Pancreas (tissue), 10 donors: ENCODE results near the gene TMEM108. TPM values are rescaled to one million over a fixed set of nuclear protein-coding genes. Genes with fewer than 3 reads are reported as not detected.
A peak's percentile ranks its signal among the peaks of the same experiment; 100 is the strongest.

Source experiments
- ATAC-seq, 4 donors: fragments of 200-7000 bp; cut with Tn5 transposase; one replicate each; pipeline versions ENCODE4 v1.8.0 to v1.9.1; 2020; ENCODE audit warnings: mild to moderate bottlenecking in 4 of 4, moderate library complexity in 4 of 4
- DNase-seq, 6 donors: peaks; one replicate each; pipeline ENCODE4 v3.0.0-alpha.2; 2020
- FAIRE-seq: peaks from 2 replicates; lab custom pipeline; 2012; peaks lifted over from hg19 to GRCh38; lab: Jason Lieb, UNC
- H3K27ac ChIP-seq, 4 donors: fragments of 200-600 bp; sonication (generic); 1 replicate in 3 of 4; 2 replicates in 1 of 4; pipeline versions ENCODE4 v1.5.0 to v1.8.0; 2020
- H3K27me3 ChIP-seq, 4 donors: fragments of 200-600 bp; one replicate each; pipeline ENCODE4 v1.8.0; 2021
- H3K36me3 ChIP-seq, 3 donors: fragments of 200-600 bp; sonication (generic) in 1 of 3; one replicate each; pipeline versions ENCODE4 v1.5.0 to v1.8.0; 2020 to 2021
- H3K4me1 ChIP-seq, 3 donors: fragments of 200-600 bp; one replicate each; pipeline ENCODE4 v1.8.0; 2021
- H3K4me3 ChIP-seq, 4 donors: fragments of 200-600 bp; sonication (generic) in 2 of 4; one replicate each; pipeline versions ENCODE4 v1.5.0 to v1.8.0; 2020 to 2021
- H3K9me3 ChIP-seq, 4 donors: fragments of 200-600 bp; one replicate each; pipeline ENCODE4 v1.8.0; 2021
- WGBS, 2 donors: extraction: QIAGEN DNeasy Blood & Tissue Kit; methylation state at CpG; one replicate each; pipeline ENCODE4 v1.1.7; 2013; 5-methylcytosine and 5-hydroxymethylcytosine counted together
- intact Hi-C, 3 donors: fragments of 100-400 bp; cut with DNase I; formaldehyde crosslinking; loops; one replicate each; pipeline versions ENCODE4 v1.11.1 to v1.14.2; 2022
- polyA plus RNA-seq, 2 donors: library from polyadenylated mRNA; stranded (reverse); fragments of 200-250 nt; gene quantifications; one replicate each; pipeline ENCODE4 v1.2.3, GENCODE V29; 2013
- total RNA-seq, 6 donors: library from RNA; stranded (reverse); fragmentation: NEBNext Ultra II Directional in 4 of 6; extraction: Animal tissue kit (Norgen Biotek cat#: 25700) in 4 of 6; gene quantifications; one replicate each; pipeline versions ENCODE4 v1.2.1 to v1.2.4, GENCODE V29; 2021 to 2023
- TF ChIP-seq, protein P1 (sequence below), 4 donors: fragments of 200-600 bp; sonication (generic) in 3 of 4; IDR thresholded peaks; one replicate each; pipeline versions ENCODE4 v1.5.0 to v1.8.0; 2021; ENCODE audit warnings: antibody characterized with exemption in 4 of 4
- donor health status: healthy with polysubstance abuse.
- donor health status: DM: no; HTN: no; CAD: no; lungs with moderate emphysema.
- donor health status: DM: no; HTN: no; CAD: no.
- donor health status: control.
- donor health status: control.
- donor health status: Bipolar disorder and iron deficiency.
- donor health status: DM: yes; HTN: yes; CAD: no.
- donor health status: DM: no; HTN: no; CAD: no.
- donor health status: DM: no; HTN: no; CAD: no.
- donor health status: DM: yes; HTN: yes; CAD: no.

TMEM108 gene
- total and polyA plus RNA-seq, 8 donors = 0.23 to 2.1 (median 0.52) TPM

DNA sequence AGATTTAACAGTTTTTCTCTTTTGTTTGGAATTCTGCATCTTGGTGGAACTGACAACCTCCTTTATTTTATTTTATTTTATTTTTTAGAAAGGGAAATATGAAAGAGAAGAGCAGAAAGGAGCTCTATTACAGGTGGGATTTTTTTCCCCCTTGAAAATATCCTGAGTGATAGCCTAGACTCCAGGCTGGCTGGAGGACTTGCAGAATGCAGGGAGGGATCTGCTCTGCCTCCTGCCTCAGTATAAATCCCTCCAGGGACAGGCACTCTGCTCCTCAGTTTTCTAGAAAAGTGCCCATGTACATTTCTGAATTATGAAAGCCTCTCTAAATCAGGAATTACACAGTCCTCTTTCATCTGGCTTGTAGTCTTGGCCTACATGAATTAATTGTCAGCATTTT lies 173.7 kb downstream of the TMEM108 start:
- no peak for ATAC-seq
- no peak for FAIRE-seq
- H3K36me3 ChIP-seq = no peaks in the 10 kb centered on the region
- TF ChIP-seq, protein P1, sequence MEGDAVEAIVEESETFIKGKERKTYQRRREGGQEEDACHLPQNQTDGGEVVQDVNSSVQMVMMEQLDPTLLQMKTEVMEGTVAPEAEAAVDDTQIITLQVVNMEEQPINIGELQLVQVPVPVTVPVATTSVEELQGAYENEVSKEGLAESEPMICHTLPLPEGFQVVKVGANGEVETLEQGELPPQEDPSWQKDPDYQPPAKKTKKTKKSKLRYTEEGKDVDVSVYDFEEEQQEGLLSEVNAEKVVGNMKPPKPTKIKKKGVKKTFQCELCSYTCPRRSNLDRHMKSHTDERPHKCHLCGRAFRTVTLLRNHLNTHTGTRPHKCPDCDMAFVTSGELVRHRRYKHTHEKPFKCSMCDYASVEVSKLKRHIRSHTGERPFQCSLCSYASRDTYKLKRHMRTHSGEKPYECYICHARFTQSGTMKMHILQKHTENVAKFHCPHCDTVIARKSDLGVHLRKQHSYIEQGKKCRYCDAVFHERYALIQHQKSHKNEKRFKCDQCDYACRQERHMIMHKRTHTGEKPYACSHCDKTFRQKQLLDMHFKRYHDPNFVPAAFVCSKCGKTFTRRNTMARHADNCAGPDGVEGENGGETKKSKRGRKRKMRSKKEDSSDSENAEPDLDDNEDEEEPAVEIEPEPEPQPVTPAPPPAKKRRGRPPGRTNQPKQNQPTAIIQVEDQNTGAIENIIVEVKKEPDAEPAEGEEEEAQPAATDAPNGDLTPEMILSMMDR (IDR thresholded peaks at IDR 0.05) = no peak
- no peaks in the 10 kb centered on the region for H3K9me3 ChIP-seq
- intact Hi-C loops = no loop called here
- H3K4me1 ChIP-seq = no peaks in the 10 kb centered on the region
- H3K27ac ChIP-seq = no peak overlapping the region
- H3K27me3 ChIP-seq = no peaks in the 10 kb centered on the region
- no peak overlapping the region for H3K4me3 ChIP-seq
- DNase-seq = no peak

DNA sequence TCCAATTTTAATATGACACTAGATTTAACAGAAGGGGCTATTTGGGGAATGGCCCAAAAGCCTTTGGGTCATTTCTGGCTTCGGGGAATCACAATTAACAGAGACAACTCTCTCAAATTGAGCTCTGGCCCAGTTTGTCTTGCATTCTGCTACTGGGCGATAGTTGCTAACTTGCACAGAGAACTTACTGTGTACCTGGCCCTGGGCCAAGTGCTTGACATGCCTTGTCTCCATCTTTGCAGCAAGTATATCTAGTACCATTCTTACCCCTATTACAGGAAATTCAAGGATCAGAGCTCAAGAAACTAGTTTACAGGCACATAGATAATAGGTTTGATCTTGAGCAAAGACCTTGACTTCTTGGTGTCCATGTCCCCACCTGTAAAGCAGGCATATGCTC lies 175.7 kb downstream of the TMEM108 start:
- DNase-seq (no peak), FAIRE-seq (no peak), ATAC-seq (no peak)
- Histone ChIP-seq H3K27ac (no peak overlapping the region), H3K4me3 (no peak overlapping the region), H3K9me3 (no peaks in the 10 kb centered on the region), H3K36me3 (no peaks in the 10 kb centered on the region), H3K4me1 (no peaks in the 10 kb centered on the region), H3K27me3 (no peaks in the 10 kb centered on the region)
- WGBS, 2 donors = 76 to 92% methylated on average over 2 of the region's 2 CpGs
- TF ChIP-seq, protein P1 (IDR thresholded peaks at IDR 0.05) = no peak
- intact Hi-C loops = no loop called here

DNA sequence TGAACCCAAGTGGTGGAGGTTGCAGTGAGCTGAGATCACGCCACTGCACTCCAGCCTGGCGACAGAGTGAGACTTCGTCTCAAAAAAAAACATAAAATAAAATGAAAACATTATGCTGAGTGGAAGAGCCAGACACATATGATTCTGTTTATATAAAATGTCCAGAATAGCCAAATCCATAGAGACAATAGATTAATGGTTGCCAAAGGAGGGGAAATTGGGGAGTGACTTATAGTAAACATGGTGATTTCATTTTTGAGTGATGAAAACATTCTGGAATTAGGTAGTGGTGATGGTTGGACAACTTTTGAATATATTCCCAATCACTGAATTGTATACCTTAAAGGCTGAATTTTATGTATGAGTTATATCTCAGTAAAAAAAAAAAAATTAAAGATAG lies 189.6 kb downstream of the TMEM108 start:
- H3K9me3 ChIP-seq = no peaks in the 10 kb centered on the region
- no peak for ATAC-seq
- no peak overlapping the region for H3K4me3 ChIP-seq
- TF ChIP-seq, protein P1 (IDR thresholded peaks at IDR 0.05) = no peak
- H3K27me3 ChIP-seq = no peaks in the 10 kb centered on the region
- 54 to 67% methylated on average over 3 of the region's 3 CpGs for WGBS, 2 donors
- no peak for DNase-seq
- no peak overlapping the region for H3K27ac ChIP-seq
- no peak for FAIRE-seq
- intact Hi-C loops = no loop called here
- H3K36me3 ChIP-seq = no peaks in the 10 kb centered on the region
- peaks cover 0 to 6% (median 4%) of the 10 kb centered on the region in 3 donors for H3K4me1 ChIP-seq

DNA sequence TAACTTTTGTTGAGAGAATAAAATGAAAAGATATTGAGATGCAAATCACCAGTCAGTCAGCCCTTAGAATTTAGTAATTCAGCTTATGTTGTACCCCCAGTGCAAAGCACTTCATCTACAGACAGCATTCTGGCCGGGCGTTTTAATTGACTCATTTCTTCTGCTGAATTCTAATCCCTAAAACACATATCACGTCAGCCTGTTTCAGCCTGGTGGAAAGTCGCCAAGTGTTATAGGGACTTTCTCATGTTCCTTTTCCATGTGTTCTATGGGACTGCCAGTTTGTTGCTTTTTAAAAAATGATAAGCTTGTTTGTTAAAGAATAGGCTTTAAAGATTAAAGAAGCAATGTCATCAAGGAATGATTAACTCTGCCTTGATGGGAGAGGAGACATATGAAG lies 192.0 kb downstream of the TMEM108 start:
- H3K27ac ChIP-seq = no peak overlapping the region
- TF ChIP-seq, protein P1 (IDR thresholded peaks at IDR 0.05) = no peak
- no peaks in the 10 kb centered on the region for H3K27me3 ChIP-seq
- FAIRE-seq (no peak), ATAC-seq (peak in 2 of 4 donors; percentile 52 to 56), DNase-seq (peak in 2 of 6 donors; percentile 3 to 10)
- no peaks in the 10 kb centered on the region for H3K9me3 ChIP-seq
- intact Hi-C loops = no loop called here
- H3K36me3 ChIP-seq = no peaks in the 10 kb centered on the region
- H3K4me3 ChIP-seq = no peak overlapping the region
- WGBS, 2 donors = 28 to 33% methylated on average over 4 of the region's 4 CpGs
- H3K4me1 ChIP-seq = peaks cover 0 to 6% (median 4%) of the 10 kb centered on the region in 3 donors

DNA sequence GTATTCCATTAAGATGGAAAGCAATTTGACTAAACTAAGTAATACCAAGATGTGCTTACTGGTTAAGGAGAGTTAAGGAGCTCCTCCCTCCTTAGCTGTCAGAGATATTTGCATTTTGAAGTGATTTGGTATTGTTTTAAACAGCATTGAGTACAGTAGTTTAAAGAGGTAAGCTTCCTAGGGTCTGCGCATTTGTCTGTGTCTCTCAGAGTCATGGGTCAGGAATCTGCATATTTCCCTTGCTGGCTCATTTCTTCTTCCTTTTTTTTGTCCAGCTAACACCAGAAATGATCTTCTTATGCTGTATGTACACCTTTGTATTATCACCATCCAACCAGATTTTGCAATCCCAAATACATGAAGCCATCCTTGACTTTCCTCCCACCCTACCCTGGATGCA lies 198.7 kb downstream of the TMEM108 start:
- no peak for FAIRE-seq
- TF ChIP-seq, protein P1 (IDR thresholded peaks at IDR 0.05) = no peak
- 93 to 100% methylated on average over 1 of the region's 1 CpG for WGBS, 2 donors

More for the DNA sequence above, 198.7 kb downstream of the TMEM108 start:
- no peaks in the 10 kb centered on the region for H3K27me3 ChIP-seq
- intact Hi-C loops = no loop called here
- no peak overlapping the region for H3K4me3 ChIP-seq
- H3K4me1 ChIP-seq = no peaks in the 10 kb centered on the region
- H3K27ac ChIP-seq = no peak overlapping the region
- H3K36me3 ChIP-seq = no peaks in the 10 kb centered on the region
- DNase-seq (no peak), ATAC-seq (no peak)
- H3K9me3 ChIP-seq = no peaks in the 10 kb centered on the region
